Cerebellar nuclear complex (tissue), 1 donor: ENCODE measurements around the gene ANKRD33B.
"Not testable (repeated sequence)": the region's sequence is repeated elsewhere in the genome, so short reads cannot be mapped to it uniquely, and the experiment has no call there.

ENCODE experiments used
- DNase-seq, 2 experiments: peaks; one replicate each; lab custom pipeline; 2025; lab: John Stamatoyannopoulos, UW

ANKRD33B gene

DNA sequence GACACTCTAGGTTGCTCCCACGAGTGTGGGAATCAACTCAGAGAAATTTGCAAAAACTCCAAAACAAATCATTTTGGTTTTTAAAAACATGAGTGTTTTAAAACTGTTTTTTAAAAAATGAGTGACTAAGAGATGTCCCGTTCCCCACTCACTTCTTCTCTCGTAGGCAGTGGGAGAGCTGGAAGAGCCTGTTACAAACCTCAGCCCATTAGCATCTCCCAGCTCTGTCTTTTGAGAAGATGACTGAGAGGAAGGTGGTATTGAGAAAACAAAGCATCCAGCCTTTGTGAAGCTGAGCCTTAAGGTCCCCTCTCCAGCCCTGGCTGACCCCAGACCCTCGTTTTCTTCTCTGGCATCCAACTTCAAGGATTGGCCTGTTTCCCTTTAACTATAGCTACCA, 4.7 kb upstream of the ANKRD33B start:
- DNase-seq = no peak

DNA sequence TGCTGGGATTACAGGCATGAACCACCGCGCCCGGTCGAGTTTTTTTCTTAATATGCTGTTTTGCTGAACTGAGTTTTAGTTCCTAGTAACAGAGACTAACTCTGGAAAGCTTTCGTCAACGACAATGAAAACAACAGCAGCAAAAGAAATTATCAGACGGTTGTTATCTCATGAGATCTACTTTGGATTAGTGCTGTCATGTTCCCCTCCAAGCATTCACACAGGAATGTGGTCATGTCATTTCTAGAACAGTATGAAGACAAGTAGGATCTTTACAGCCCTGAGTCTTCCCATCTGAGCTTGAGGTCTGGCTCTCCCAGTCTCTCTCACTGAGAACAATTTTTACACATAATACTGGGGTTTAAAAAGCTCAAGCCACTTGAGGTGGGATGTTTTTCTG, 4.0 kb upstream of the ANKRD33B start:
- no peak for DNase-seq

DNA sequence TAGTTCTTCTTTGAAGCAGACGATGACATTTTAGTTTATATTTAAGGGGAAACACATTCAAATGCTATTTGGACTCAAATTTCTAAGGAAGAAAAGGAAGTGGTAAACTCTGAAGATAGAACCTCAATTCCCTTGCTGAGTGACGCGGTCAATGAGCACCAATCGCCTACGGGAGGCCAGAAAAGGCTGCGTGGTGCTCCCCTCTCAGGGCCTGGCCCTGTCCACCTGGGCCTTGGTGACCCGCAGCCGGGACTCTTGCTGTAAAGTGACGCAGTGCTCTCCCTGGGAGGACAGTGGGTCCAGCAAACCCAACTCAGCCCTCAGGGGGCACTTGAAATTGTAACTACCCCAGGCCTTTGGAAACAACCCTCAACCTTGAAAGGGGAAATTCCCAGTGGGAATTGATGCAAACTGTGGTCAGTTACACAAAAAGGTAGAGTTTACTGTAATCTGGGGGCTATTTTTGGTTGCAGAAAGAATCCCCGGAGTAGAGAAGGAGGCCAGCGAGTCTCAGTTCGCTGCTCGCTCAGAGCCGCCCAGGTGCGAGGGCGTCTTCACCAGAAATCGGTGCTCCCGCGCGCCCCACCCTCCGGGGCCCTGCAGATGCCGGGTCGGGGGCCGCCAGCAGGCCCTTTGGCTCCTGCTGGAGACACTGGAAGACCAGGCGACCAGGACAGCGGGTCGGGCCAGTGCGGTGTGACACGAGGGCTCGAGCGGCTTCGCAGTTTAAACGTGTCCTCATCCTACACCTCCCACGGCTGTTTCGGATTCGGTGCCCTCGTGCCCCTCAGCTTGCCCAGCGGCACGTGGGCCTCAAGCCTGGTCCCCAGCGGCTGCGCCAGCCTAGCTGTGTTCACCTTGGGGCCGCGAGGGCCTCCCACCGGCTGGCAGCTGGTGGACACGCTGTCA, 1.4 kb upstream of the ANKRD33B start:
- DNase-seq = no peak

DNA sequence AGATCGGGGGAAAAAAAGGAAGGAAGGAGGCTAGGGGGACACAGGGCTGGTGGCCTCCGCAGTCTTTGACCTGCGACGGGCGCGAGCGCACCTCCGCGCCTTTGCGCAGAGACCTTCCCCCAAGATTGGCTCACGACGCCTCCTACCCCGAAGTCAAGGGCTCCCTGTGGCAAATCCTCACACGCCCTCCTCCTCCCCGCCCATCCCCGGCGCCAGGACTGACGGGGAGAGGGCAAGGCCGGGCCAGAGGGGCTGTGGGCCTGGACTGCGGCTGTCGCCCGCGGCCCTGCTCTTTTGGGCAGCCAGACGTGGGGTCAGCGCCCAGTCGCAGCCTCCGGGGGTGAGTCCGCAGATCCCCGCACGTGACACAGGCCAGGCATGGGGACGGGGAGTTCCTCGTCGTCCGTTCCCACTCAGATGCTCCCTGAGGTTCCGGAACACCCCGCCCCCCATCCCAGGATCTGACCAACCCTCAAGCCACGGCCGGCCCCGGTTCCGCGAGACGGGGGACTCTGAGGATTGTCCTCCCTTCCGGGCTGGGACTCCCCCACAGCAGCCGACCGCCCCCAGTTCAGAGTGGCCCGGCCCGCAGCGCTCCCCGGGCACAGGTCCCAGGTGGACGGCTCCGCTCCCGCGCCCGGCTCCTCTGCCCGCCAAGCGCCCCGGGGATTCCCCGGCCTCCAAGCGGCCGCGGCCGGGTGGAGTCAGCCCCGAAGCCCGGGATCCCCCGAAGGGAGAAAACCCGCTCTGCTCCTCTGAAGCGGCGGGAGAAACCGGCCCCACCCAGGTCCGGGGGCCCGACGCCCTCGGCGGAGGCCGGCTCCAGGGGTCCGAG, 543 bp upstream of the ANKRD33B start:
- no peak for DNase-seq

DNA sequence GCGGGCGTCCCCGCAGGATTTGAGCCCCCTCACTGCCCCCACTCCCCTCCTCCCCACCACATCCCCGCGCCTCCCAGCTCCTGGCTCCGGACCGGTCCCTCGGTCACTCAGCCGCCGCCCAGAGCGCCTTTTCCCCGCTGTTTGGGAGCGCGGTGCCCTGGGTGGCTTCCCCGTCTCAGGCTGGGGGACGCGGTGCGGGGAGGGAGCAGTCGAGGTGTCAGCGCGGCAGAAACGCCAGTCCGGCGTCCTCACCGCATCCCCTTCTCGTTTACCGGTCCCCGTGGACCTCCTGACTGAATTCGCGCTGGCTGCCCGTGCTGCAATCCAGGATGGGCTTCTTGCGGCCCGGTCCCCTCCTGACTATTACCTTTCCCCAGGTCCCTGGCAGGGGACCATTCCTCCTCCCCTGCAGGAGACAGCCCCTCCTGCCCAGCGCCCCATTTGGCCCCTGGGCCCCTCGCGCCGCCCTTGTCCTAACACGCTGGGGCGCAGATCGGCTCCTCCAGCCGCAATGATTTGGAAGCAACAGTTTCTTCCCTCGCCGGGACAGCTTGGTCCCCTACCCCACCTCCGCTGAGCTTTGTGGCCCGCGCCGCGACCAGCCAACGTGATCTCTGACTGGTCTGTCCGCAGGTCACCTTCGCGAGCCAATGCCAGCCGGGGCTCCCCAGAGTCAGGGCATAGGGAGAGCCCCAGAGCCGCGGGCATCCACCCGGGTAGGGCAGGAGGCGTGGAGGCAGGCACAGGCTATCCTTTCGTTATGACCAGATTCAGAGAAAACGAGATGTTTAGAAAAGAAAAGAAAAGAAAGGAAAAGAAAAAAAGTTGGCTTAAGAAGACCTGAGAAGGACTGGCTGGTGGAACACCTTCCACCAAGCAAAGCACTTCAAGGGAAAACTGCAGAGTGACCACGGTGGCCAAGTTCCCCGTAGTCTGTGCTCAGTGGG, 1.2 kb downstream of the ANKRD33B start:
- no peak for DNase-seq

DNA sequence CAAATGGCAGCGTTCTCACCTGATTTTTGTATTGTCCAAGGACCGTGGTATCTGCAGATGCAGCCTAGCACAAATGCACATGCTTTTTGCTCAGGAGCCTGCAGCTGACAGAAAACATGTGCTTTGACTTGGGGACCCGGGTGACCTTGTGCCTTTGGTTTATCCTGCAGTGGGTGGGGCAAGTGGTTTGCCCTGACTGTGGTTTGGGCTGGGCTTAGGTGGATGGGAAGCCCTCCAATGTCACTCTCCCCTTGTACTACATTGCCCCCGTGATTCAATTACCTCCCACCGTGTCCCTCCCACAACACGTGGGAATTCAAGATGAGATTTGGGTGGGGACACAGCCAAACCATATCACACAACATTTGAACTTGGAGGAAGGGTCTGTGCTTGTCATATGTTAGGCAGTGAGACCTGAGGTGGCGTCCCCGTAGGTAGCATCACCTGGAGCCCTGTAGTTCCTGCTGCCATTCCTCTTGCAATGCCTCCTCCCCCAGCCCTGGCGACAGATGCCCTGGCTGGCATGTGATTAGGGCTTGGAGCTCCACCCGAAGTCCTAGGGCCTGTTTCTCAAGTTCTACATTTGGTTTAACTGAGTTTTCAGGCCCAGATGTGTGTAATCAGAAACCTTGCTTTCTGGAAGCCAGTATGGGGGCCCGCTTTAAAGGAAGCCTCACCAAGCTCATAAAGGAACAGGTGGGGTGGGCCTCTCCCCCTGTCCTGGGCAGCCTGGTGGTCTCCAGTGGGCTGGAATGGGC, 2.1 kb downstream of the ANKRD33B start:
- DNase-seq = no peak

DNA sequence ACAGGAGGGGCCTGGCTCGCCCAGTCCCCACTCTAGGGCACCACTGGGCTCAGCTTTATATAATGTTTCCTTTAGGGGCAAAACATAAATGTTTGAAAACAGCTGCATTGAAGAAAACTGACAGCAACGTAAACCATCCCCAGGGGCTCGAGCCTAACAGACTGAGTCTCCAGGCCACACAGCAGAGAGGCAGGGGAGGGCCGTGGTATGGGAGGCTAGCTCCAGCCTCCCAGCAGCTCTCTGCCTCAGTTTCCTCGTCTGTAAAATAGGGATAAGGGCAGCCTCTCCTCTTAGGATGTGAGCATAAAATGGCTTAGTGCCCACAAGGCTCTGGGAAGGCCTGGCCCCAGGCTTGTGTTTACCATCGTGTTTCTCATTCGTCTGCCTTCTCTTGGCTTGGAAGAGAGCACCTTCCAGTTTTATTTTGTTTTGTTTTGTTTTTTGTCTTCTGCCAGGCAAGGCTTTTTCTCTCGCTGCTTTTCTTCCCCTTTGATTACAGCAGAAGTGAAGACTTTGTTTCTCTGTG, 2.7 kb downstream of the ANKRD33B start:
- DNase-seq = no peak

DNA sequence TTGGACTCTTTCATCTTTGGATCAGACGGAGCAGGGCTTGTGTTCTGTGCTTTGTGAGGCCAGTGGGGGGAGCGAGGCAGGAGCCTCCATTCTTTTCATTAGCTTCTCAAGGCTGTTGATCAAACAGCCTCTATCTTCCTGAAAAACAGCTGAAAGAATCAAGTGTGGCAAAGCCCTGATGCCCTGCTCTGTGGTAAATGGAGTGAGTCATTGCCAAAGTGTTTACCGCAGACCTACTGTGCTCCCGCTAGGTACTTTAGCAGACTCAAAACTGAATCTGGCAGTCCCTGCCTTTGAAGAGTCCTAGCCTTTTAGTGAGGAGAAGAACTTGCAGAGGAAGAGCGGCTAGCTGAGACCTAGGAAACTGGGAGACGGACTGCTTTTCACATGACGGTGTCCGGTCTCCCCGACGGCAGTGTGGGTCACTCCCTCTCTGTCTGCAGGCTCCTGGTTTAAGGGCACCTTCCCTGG, 3.3 kb downstream of the ANKRD33B start:
- DNase-seq = no peak

DNA sequence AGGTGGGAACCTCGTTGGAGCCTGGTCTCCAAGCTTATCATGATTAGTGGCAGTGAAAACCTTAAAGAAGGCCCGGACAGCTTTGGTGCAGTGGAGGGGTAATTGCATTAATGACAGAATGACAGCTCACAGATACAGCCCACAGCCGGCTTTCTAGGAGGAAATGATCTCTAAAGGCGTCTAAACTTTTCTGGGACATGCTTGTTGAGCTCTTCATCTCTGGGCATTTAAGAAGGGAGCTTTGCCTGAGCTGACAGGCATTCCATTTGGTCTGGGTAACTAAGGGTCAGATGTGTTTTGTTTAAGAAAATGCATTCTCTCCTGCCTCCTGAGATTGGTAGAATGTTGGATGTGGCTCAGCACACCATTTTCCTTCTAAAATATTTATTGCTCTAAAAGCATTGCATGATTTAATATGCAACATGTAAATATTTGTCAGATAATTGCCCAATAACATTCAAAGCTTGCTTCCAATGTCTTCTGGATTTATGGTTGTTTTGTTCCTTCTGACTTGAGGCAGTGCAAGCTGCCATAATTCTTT, 4.0 kb downstream of the ANKRD33B start:
- no peak for DNase-seq

DNA sequence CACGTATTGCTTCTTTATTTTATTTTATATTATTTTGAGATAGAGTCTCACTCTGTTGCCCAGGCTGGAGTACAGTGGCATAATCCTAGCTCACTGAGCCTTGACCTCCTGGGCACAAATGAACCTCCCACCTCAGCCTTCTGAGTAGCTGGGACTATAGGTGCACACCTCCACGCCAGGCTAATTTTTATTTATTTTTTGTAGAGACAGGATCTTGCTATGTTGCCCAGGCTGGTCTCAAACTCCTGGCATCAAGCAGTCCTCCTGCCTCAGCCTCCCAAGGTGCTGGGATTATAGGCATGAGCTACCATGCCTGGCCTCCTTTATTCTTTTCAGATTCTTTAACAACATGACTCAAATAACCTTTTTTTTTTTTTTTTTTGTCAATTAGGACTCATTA, 6.7 kb downstream of the ANKRD33B start:
- not testable (repeated sequence) for DNase-seq

DNA sequence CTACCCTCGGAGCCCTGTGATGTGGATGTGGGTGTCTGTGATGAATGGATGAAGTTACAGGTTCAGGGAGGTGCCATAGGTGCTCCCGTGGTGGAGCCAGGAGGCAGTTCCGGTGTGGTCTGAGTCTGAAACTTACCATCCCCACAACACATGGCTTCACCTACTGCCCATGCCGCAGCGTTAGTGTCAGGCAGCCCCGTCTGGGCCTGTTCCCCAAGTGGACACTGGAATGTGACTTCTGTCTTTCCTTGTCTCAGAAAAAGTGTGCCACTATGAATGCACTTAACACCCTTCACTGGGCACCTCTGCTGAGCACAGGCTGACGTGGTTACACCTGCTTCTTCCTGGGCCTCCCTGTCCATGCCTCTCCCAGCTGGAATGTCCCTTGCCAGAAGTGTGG, 8.6 kb downstream of the ANKRD33B start:
- DNase-seq = no peak

DNA sequence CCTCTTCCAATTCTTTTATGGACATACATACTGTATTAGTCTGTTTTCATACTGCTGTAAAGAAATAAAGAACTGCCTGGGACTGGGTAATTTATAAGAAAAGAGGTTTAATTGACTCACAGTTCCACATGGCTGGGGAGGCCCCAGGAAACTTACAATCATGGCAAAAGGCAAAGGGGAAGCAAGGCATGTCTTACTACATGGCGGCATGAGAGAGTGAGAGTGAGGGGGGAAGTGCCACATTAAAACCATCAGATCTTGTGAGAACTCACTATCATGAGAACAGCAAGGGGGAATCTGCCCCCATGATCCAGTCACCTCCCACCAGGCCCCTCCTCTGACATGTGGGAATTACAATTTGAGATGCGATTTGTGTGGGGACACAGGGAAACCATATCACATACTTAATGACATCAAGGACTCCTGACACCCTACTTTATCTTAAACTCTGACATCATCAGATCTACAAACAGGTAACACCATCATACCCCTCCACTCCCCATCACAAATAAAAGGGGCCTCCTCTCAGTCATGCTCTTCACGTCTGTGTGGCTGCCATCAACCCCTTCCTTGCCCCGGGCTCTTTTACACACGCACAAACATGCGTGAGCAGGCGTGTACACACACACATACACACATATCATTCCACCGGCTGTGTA, 9.7 kb downstream of the ANKRD33B start:
- DNase-seq = no peak

DNA sequence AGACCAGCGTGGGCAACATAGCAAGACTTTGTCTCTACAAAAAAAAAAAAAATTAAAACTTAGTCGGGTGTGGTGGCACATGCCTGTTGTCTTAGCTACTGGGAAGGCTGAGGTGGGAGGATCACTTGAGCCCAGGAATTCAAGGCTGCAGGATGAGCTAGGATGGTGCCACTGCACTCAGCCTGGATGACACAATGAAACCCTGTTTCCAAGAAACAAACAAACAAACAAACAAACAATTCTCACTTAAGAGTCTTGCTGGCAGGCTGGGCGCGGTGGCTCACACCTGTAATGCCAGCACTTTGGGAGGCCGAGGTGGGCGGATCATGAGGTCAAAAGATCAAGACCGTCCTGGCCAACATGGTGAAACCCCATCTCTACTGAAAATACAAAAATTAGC, 11.0 kb downstream of the ANKRD33B start:
- not testable (repeated sequence) for DNase-seq

DNA sequence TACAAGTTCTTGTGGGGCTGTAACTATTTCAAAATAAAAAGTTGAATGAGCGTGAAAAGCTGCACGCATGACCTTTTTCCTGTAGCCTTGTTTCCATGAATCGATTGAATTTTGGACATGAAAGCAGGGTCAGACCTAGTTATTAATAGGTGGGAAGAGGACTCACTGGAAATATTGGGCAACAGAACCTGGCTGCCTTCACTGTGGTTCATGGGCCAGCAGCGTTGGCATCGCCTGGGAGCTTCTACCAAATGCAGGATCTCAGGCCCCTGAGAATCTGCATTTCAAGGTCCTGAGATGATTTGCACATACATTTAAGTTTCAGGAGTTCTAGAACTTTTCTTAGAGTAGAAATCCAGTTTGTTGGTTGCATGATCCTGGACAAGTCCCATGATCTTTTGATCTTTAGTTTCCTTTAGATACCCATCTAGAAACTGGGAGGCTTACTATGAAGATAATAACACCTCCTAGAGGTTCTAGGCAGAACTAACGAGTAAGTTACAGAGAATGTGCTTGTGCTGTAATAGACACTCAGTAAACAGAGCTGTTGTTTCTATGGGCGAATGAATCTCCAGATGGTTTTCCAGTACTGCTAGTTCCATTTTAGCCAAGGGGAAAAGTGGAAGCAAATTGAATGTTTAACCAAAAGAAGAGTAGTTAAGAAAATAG, 12.4 kb downstream of the ANKRD33B start:
- no peak for DNase-seq

DNA sequence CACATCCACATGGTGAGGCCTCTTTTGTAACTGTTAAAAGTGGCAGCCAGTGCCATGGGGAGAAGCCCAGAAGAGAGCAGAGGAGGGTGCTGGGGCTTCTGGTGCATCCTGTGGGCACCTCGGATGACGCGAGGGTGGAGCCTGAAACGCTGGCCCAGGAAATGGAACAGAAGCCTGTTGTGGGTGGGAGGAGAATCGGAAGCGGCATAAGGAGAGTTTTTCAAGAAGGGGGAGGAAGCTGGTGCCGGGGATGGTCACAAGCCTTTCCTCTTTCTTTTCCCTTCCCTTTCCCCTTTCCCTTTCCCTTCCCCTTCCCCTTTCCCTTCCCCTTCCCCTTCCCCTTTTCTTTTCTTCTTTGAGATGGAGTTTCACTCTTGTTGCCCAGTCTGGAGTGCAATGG, 12.9 kb downstream of the ANKRD33B start:
- no peak for DNase-seq

DNA sequence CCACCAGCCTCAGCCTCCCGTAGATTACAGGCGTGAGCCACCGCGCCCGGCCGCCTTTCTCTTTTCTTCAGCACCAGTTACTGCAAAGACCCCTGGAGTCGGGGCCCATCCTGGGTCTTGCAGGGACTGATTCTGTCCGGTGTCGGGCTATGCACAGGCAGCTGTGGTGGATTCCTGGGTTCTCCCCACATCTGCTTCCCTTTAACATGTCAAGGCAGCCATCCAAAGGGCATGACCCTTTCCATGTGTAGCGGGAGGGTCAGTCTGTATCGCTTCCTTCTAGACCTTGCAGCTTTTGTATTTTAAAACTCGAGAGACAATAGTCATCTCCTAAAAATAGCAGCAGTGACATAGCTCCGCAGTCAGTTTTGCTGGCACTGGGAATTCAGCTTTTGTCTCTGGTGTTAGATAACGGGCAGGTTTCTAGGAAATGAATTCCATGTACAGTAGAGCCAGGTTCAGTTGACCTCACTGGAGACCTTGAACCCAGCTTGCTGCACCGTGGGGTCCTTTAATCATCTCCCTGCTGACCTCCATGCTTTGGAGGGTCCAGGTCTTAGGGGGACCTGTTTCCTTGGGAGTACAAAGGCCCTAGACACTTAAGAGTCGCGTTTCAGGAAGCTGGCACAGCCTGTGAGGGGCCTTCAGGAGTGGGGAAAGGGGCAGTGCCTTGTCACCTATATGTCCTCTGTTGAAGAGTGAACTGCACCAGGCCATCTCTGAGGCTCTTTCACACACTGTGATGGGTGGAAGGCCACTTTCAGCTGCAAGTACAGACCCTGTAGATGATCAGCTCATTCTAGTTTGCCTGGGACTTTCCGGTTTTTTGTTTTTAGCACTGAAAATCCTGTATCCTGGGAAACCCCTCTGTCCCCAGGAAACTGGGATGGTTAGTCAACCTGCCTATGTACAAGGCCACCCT, 13.8 kb downstream of the ANKRD33B start:
- DNase-seq = no peak

DNA sequence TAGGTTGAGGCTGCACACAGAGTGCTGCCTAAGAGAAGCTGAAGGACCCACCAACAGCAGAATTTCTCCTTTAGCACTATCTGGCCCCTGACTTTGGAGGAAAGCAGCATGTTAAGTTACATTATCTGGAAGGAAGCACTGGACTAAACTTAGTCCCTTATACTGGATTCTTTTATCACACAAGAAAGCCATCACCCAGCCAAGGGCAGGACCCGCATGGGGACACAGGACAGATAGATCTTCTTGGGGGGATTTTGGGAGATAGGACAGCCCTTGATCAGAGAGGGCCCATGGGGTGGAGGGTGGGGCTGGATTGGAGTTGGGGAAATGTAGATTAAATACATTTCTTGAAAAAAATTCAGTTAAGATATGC, 14.4 kb downstream of the ANKRD33B start:
- DNase-seq = no peak

DNA sequence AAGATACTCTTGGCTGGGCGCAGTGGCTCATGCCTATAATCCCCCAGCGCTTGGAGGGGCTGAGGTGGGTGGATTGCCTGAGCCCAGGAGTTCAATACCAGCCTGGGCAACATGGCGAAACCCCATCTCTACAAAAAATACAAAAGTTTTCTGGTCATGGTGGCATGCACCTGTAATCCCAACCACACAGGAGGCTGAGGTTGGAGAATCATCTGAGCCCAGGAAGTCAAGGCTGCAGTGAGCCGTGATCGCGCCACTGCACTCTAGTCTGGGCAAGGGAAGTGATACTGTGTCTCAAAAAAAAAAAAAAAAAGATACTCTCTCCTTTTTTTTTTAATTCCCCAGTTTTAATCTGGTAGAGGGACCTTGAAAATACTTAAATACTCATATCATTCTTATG, 15.0 kb downstream of the ANKRD33B start:
- no peak for DNase-seq
